Neural progenitor cell (in vitro differentiated cells): Measurements from ENCODE around the gene PPFIBP1.

Experiments
- EZH2 ChIP-seq: fragments of 200-600 bp; sonication (generic); IDR thresholded peaks from 2 replicates; pipeline ENCODE4 v1.6.1; 2017; ENCODE audit warnings: antibody characterized with exemption, mild to moderate bottlenecking, moderate library complexity
- EZH2phosphoT487 ChIP-seq: fragments of 200-600 bp; sonication (generic); IDR thresholded peaks from 2 replicates; pipeline ENCODE4 v1.6.1; 2017; ENCODE audit warnings: antibody characterized with exemption
- TF ChIP-seq, protein P1 (sequence below): fragments of 200-600 bp; sonication (generic); IDR thresholded peaks from 2 replicates; pipeline ENCODE4 v1.5.1; 2017; ENCODE audit warnings: antibody characterized with exemption, mild to moderate bottlenecking

DNA sequence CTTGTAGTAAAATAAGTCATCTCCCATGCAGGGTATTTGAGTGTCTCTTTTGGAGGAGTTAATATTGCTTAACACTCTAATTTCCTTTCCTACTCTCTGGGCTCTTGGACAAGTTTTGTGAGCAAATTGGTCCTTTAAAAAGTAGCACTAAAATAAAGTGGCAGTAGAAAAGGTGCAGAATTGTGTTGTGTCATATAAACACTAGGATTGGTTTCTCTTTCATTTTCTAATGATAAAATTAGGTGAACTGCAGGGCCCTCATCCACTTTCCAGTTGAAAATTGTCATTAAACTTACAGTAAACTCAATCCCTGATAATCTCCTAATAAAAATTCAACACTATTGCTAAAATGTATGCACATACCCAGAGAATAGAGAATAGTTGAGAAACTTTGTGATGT is 129.7 kb downstream of the PPFIBP1 start:
- no peak for TF ChIP-seq EZH2
- TF ChIP-seq, protein P1, sequence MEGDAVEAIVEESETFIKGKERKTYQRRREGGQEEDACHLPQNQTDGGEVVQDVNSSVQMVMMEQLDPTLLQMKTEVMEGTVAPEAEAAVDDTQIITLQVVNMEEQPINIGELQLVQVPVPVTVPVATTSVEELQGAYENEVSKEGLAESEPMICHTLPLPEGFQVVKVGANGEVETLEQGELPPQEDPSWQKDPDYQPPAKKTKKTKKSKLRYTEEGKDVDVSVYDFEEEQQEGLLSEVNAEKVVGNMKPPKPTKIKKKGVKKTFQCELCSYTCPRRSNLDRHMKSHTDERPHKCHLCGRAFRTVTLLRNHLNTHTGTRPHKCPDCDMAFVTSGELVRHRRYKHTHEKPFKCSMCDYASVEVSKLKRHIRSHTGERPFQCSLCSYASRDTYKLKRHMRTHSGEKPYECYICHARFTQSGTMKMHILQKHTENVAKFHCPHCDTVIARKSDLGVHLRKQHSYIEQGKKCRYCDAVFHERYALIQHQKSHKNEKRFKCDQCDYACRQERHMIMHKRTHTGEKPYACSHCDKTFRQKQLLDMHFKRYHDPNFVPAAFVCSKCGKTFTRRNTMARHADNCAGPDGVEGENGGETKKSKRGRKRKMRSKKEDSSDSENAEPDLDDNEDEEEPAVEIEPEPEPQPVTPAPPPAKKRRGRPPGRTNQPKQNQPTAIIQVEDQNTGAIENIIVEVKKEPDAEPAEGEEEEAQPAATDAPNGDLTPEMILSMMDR: no peak
- no peak for TF ChIP-seq EZH2phosphoT487
